H9 (cell line): Measurements from ENCODE around the gene SLC34A2. TPM values are rescaled to one million over a fixed set of nuclear protein-coding genes. Genes with fewer than 3 reads are reported as not detected.

ENCODE experiments used
- DNase-seq: peaks from one replicate; pipeline ENCODE4 v3.0.0-alpha.2; 2017
- H2AFZ ChIP-seq: one replicate; pipeline ENCODE4 v1.6.1; 2013; ENCODE audit warnings: mild to moderate bottlenecking, low read length, control low read depth, moderate library complexity
- H2AK5ac ChIP-seq: 2 replicates; pipeline ENCODE4 v1.6.1; 2013; ENCODE audit warnings: low read length, control low read depth, mixed read lengths; ENCODE audit not compliant: insufficient read length
- H2BK120ac ChIP-seq: one replicate; pipeline ENCODE4 v1.6.1; 2013; ENCODE audit warnings: low read depth, mild to moderate bottlenecking, low read length, control low read depth, inconsistent platforms; ENCODE audit not compliant: poor library complexity, severe bottlenecking
- H2BK12ac ChIP-seq: 2 replicates; pipeline ENCODE4 v1.6.1; 2013; ENCODE audit warnings: low read length, control low read depth, mixed read lengths, low read depth; ENCODE audit not compliant: insufficient read length
- H2BK15ac ChIP-seq: 2 replicates; pipeline ENCODE4 v1.6.1; 2013; ENCODE audit warnings: low read depth, low read length, control low read depth
- H2BK20ac ChIP-seq: one replicate; pipeline ENCODE4 v1.6.1; 2013; ENCODE audit warnings: low read depth, mild to moderate bottlenecking, low read length, control low read depth, inconsistent platforms; ENCODE audit not compliant: poor library complexity, severe bottlenecking
- H2BK5ac ChIP-seq: 2 replicates; pipeline ENCODE4 v1.6.1; 2013; ENCODE audit warnings: low read length, control low read depth, mixed read lengths; ENCODE audit not compliant: insufficient read length
- H3K14ac ChIP-seq: 2 replicates; pipeline ENCODE4 v1.6.1; 2013; ENCODE audit warnings: low read length, control low read depth; ENCODE audit not compliant: insufficient read depth
- H3K18ac ChIP-seq: 2 replicates; pipeline ENCODE4 v1.6.1; 2013; ENCODE audit warnings: low read depth, mild to moderate bottlenecking, mixed read lengths, low read length, control low read depth; ENCODE audit not compliant: insufficient read length
- H3K23ac ChIP-seq: 2 replicates; pipeline ENCODE4 v1.6.1; 2013; ENCODE audit warnings: low read length, control low read depth, mixed read lengths, low read depth; ENCODE audit not compliant: insufficient read length
- H3K23me2 ChIP-seq: 2 replicates; pipeline ENCODE4 v1.6.1; 2013; ENCODE audit warnings: low read depth, mild to moderate bottlenecking, mixed read lengths, low read length, control low read depth; ENCODE audit not compliant: insufficient read length, poor library complexity, severe bottlenecking
- H3K27ac ChIP-seq: 2 replicates; pipeline ENCODE4 v1.5.1; 2013; ENCODE audit warnings: low read length, control low read depth, mixed read lengths, low read depth; ENCODE audit not compliant: insufficient read length
- H3K27me3 ChIP-seq: 2 replicates; pipeline ENCODE4 v1.6.1; 2013; ENCODE audit warnings: low read length, control low read depth, inconsistent platforms; ENCODE audit not compliant: insufficient read depth
- H3K4ac ChIP-seq: 2 replicates; pipeline ENCODE4 v1.6.1; 2013; ENCODE audit warnings: low read depth, mild to moderate bottlenecking, control low read depth, inconsistent platforms, low read length, moderate library complexity
- H3K4me1 ChIP-seq: 2 replicates; pipeline ENCODE4 v1.6.1; 2013; ENCODE audit warnings: low read length, control low read depth, inconsistent platforms; ENCODE audit not compliant: insufficient read depth
- H3K4me2 ChIP-seq: 2 replicates; pipeline ENCODE4 v1.6.1; 2013; ENCODE audit warnings: low read length, control low read depth, mixed read lengths; ENCODE audit not compliant: insufficient read length, insufficient read depth
- H3K56ac ChIP-seq: 2 replicates; pipeline ENCODE4 v1.6.1; 2013; ENCODE audit warnings: low read depth, mild to moderate bottlenecking, mixed read lengths, low read length, control low read depth; ENCODE audit not compliant: insufficient read length
- H3K79me1 ChIP-seq: 2 replicates; pipeline ENCODE4 v1.6.1; 2013; ENCODE audit warnings: low read depth, mild to moderate bottlenecking, moderate library complexity, low read length, control low read depth, inconsistent platforms; ENCODE audit not compliant: insufficient read depth, poor library complexity, severe bottlenecking
- H3K79me2 ChIP-seq: 2 replicates; pipeline ENCODE4 v1.6.1; 2013; ENCODE audit warnings: low read length, control low read depth, inconsistent platforms; ENCODE audit not compliant: insufficient read depth
- H3K9ac ChIP-seq: 2 replicates; pipeline ENCODE4 v1.6.1; 2013; ENCODE audit warnings: low read length, control low read depth, mixed read lengths; ENCODE audit not compliant: insufficient read length; ENCODE audit errors: extremely low read depth
- H3K9me3 ChIP-seq: one replicate; pipeline ENCODE4 v1.6.1; 2013; ENCODE audit warnings: low read depth, low read length, inconsistent platforms; ENCODE audit not compliant: control insufficient read depth
- H3T11ph ChIP-seq: one replicate; pipeline ENCODE4 v1.6.1; 2013; ENCODE audit warnings: mild to moderate bottlenecking, low read length, control low read depth, inconsistent platforms
- H4K20me1 ChIP-seq: one replicate; pipeline ENCODE4 v1.6.1; 2013; ENCODE audit not compliant: control insufficient read depth, insufficient read length, insufficient read depth
- H4K5ac ChIP-seq: 2 replicates; pipeline ENCODE4 v1.6.1; 2013; ENCODE audit warnings: low read depth, mild to moderate bottlenecking, mixed read lengths, low read length, control low read depth; ENCODE audit not compliant: insufficient read length
- H4K8ac ChIP-seq: replicated peaks from 2 replicates; pipeline ENCODE4 v1.6.1; 2013; ENCODE audit warnings: low read length, control low read depth, mixed read lengths, low read depth; ENCODE audit not compliant: insufficient read length
- H4K91ac ChIP-seq: 2 replicates; pipeline ENCODE4 v1.6.1; 2013; ENCODE audit warnings: low read depth, mild to moderate bottlenecking, moderate library complexity, mixed read lengths, low read length, control low read depth; ENCODE audit not compliant: insufficient read length
- H3K27ac Mint-ChIP-seq, 3 experiments: 2 replicates in 2 of 3; 3 replicates in 1 of 3; pipeline ENCODE4 v1.8.0; 2020 to 2021; ENCODE audit warnings: mixed read lengths in 3 of 3, mild to moderate bottlenecking in 1 of 3, moderate library complexity in 1 of 3
- H3K27me3 Mint-ChIP-seq: 2 replicates; pipeline ENCODE4 v1.8.0; 2021; ENCODE audit warnings: low read depth, mild to moderate bottlenecking, moderate library complexity, mixed read lengths
- H3K36me3 Mint-ChIP-seq, 3 experiments: 2 replicates in 2 of 3; 3 replicates in 1 of 3; pipeline ENCODE4 v1.8.0; 2020 to 2021; ENCODE audit warnings: low read depth in 3 of 3, mixed read lengths in 3 of 3; ENCODE audit not compliant: insufficient read depth in 1 of 3
- H3K4me1 Mint-ChIP-seq, 2 experiments: 2 replicates each; pipeline ENCODE4 v1.8.0; 2020; ENCODE audit warnings: mixed read lengths in 2 of 2
- H3K4me3 Mint-ChIP-seq, 2 experiments: 2 replicates in 1 of 2; 3 replicates in 1 of 2; pipeline ENCODE4 v1.8.0; 2020 to 2021; ENCODE audit warnings: mild to moderate bottlenecking in 2 of 2, mixed read lengths in 2 of 2, moderate library complexity in 1 of 2
- H3K9me3 Mint-ChIP-seq, 2 experiments: 2 replicates in 1 of 2; 3 replicates in 1 of 2; pipeline ENCODE4 v1.8.0; 2020; ENCODE audit warnings: mild to moderate bottlenecking in 2 of 2, mixed read lengths in 2 of 2, moderate library complexity in 1 of 2
- CTCF ChIP-seq: fragments of 200-600 bp; sonication (generic); conservative IDR thresholded peaks from 3 replicates; pipeline ENCODE4 v1.8.0; 2021; ENCODE audit warnings: antibody characterized with exemption, mild to moderate bottlenecking
- WGBS: extraction: QIAGEN DNeasy Blood & Tissue Kit; methylation state at CpG from one replicate; pipeline ENCODE4 v1.1.7; 2013; ENCODE audit warnings: missing lambda C conversion rate, low lambda C conversion rate, mixed read lengths; ENCODE audit not compliant: insufficient read length; ENCODE audit errors: extremely low coverage; 5-methylcytosine and 5-hydroxymethylcytosine counted together
- total RNA-seq: library from RNA; stranded (reverse); gene quantifications from 2 replicates; pipeline ENCODE4 v1.2.1, GENCODE V29; 2021

The SLC34A2 gene
- total RNA-seq, 1 experiment from 2014 or later = 0.57 TPM

GRCh38 chr4:25694466-25694865 lies 38.8 kb downstream of the SLC34A2 start:
- Histone ChIP-seq H3K9ac (no peak overlapping the region), H2BK120ac (no peak overlapping the region), H3K4ac (no peak overlapping the region), H3K27ac (no peak overlapping the region), H3K9me3 (no peaks in the 10 kb centered on the region), H3K79me1 (no peaks in the 10 kb centered on the region), H4K20me1 (no peaks in the 10 kb centered on the region), H4K8ac (no peak overlapping the region), H4K5ac (no peak overlapping the region), H3K23me2 (no peaks in the 10 kb centered on the region), H2BK20ac (no peak overlapping the region), H3K23ac (no peak overlapping the region), H2BK12ac (no peak overlapping the region), H3K4me2 (no peak overlapping the region), H3T11ph (no peak overlapping the region), H3K79me2 (no peaks in the 10 kb centered on the region), H4K91ac (no peak overlapping the region), H3K4me1 (no peaks in the 10 kb centered on the region), H2AK5ac (no peak overlapping the region), H3K56ac (no peak overlapping the region), H3K27me3 (no peaks in the 10 kb centered on the region), H2BK15ac (no peak overlapping the region), H3K14ac (no peak overlapping the region), H3K18ac (no peak overlapping the region), H2BK5ac (no peak overlapping the region), H2AFZ (no peak overlapping the region)
- H3K36me3 Mint-ChIP-seq = peaks cover 8 to 16% (median 13%) of the 10 kb centered on the region in 3 experiments
- peaks cover 21 to 22% of the 10 kb centered on the region in 2 experiments for H3K9me3 Mint-ChIP-seq
- peaks cover 10 to 14% of the 10 kb centered on the region in 2 experiments for H3K4me1 Mint-ChIP-seq
- H3K4me3 Mint-ChIP-seq = no peak overlapping the region
- no peak for TF ChIP-seq CTCF
- no peaks in the 10 kb centered on the region; the same call in 1 of the 2 replicates for H3K27me3 Mint-ChIP-seq
- no peak for DNase-seq
- H3K27ac Mint-ChIP-seq = no peak overlapping the region
- WGBS = no CpG with 5 or more reads among the region's 3 CpGs
